ENCODE results near the gene SHCBP1. TPM values are rescaled to one million over a fixed set of nuclear protein-coding genes. Genes with fewer than 3 reads are reported as not detected.

Gene SHCBP1
- total RNA-seq, 1 donor from 2014 or later = 1.0 TPM

DNA sequence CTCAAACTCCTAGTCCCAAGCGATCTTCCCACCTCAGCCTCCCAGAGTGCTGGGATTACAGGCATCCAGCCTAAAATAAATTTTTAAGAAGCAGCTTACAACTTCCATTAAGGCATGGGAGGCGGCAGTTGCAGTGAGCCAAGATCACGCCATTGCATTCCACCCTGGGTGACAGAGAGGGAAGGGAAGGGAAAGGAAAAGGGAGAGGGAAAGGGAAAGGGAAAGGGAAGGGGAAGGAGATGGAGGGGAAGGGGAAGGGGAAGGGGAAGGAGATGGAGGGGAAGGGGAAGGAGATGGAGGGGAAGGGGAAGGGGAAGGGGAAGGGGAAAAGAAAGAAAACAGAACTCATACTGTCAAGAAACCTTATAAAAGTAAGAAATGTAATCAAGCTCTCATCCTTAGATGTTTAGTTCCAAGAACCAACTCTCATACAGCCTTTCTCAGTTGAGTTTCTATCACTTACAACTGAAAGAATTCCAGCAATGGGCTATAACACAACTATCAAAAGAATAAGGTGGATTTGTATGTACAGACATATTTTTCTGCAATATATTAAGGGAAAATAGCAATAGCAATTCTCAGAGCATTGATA, 43.1 kb downstream of the SHCBP1 start:
- H3K36me3 ChIP-seq = no peaks in the 10 kb centered on the region
- no peak overlapping the region for H3K4me3 ChIP-seq
- ATAC-seq = no peak
- DNase-seq = no peak
- H3K9me3 ChIP-seq = no peaks in the 10 kb centered on the region
- H3K4me1 ChIP-seq = no peaks in the 10 kb centered on the region
- no peaks in the 10 kb centered on the region for H3K27me3 ChIP-seq
- H3K27ac ChIP-seq = no peak overlapping the region
- TF ChIP-seq, protein P1, sequence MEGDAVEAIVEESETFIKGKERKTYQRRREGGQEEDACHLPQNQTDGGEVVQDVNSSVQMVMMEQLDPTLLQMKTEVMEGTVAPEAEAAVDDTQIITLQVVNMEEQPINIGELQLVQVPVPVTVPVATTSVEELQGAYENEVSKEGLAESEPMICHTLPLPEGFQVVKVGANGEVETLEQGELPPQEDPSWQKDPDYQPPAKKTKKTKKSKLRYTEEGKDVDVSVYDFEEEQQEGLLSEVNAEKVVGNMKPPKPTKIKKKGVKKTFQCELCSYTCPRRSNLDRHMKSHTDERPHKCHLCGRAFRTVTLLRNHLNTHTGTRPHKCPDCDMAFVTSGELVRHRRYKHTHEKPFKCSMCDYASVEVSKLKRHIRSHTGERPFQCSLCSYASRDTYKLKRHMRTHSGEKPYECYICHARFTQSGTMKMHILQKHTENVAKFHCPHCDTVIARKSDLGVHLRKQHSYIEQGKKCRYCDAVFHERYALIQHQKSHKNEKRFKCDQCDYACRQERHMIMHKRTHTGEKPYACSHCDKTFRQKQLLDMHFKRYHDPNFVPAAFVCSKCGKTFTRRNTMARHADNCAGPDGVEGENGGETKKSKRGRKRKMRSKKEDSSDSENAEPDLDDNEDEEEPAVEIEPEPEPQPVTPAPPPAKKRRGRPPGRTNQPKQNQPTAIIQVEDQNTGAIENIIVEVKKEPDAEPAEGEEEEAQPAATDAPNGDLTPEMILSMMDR (IDR thresholded peaks at IDR 0.05) = no peak
- intact Hi-C loops (cut with DNase I) = no loop called here

DNA sequence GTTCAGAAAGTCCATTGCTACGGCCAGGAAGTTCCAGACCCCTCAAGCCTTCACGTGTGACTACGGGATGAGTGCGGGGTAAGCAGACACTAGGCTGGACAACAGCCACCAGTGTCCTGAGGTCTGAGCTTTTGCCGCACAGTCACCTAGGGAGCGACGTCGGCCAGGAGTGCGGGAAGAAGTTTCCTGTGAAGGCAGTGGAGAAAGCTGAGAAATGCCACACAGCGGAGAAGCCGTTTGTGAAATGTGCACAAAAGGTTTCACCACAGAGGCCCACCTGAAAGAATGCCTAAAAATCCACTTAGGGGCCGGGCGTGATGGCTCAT, 47.4 kb downstream of the SHCBP1 start:
- Histone ChIP-seq H3K4me3 (no peak overlapping the region), H3K27ac (no peak overlapping the region), H3K36me3 (no peaks in the 10 kb centered on the region), H3K27me3 (no peaks in the 10 kb centered on the region), H3K9me3 (no peaks in the 10 kb centered on the region), H3K4me1 (no peaks in the 10 kb centered on the region)
- TF ChIP-seq, protein P1 (IDR thresholded peaks at IDR 0.05) = no peak
- intact Hi-C loops (cut with DNase I) = no loop called here
- ATAC-seq (no peak), DNase-seq (no peak)

DNA sequence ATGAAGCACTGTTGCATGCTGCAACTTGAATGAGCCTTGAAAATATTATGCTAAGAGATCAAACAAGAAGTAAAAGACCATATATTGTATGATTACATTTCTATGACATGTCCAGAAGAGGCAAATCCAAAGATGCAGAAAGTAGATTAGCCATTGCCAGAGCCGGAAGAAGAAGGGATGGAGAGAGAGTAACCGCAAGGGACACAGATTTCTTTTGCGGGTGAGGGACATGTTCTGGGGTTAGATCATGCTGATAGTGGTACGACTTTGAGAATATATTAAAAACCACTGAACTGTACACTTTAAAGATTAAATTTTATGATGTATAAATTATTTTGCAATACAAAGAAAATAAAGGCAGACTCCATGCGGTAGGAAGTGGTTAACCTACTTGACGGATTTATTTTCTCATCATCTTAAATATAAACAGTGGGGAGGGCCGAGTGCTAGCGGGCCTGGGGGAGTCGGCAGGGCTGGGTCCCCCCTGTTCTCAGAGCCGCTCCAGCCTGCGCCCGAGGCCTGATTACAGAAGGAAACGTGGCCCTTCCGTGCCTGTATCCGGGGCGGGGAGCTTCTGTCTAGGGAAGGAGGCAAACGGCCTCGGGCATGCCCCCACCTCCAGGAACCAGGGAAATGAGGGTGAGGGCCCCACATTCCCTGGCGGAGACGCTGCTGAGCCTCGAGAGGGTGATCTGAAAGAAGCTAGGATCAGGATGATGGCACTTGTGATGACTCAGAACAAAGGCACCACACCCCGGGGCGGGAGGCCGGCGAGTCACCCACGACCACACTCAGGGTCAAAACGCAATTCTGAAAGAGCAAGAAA, 48.0 kb downstream of the SHCBP1 start:
- TF ChIP-seq, protein P1 (IDR thresholded peaks at IDR 0.05) = no peak
- Histone ChIP-seq H3K9me3 (no peaks in the 10 kb centered on the region), H3K4me1 (no peaks in the 10 kb centered on the region), H3K27ac (no peak overlapping the region), H3K36me3 (no peaks in the 10 kb centered on the region), H3K27me3 (no peaks in the 10 kb centered on the region), H3K4me3 (no peak overlapping the region)
- no peak for DNase-seq
- intact Hi-C loops (cut with DNase I) = no loop called here
- no peak for ATAC-seq

DNA sequence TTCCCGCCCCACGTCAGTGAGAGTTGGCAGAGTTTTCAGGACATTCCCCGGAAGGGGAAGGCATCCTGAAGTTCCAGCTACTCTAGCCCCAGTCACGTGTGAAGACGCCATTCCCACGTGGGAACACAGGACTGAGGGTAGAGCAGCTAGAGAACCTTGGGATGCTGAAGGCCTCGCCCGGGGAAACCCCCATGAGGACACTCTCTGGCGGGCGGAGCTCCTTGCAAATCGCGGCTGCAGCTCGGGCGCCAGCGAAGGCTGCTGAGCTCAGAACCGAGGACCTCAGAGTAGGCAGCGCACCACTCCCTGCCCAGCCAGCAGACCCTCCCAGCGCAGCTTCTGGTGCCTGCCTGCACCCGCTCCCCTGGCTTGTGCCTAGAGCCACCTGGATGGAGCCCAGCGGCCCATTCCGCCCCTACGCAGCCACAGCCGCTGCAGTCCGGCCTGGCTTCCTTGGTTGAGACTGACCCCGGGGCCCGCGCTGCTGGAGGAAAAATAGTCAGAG, 51.9 kb downstream of the SHCBP1 start:
- intact Hi-C loops (cut with DNase I) = no loop called here
- no peak for DNase-seq
- no peaks in the 10 kb centered on the region for H3K36me3 ChIP-seq
- no peaks in the 10 kb centered on the region for H3K4me1 ChIP-seq
- no peak overlapping the region for H3K27ac ChIP-seq
- H3K4me3 ChIP-seq = no peak overlapping the region
- no peak for ATAC-seq
- TF ChIP-seq, protein P1 (IDR thresholded peaks at IDR 0.05) = no peak
- no peaks in the 10 kb centered on the region for H3K27me3 ChIP-seq
- no peaks in the 10 kb centered on the region for H3K9me3 ChIP-seq

DNA sequence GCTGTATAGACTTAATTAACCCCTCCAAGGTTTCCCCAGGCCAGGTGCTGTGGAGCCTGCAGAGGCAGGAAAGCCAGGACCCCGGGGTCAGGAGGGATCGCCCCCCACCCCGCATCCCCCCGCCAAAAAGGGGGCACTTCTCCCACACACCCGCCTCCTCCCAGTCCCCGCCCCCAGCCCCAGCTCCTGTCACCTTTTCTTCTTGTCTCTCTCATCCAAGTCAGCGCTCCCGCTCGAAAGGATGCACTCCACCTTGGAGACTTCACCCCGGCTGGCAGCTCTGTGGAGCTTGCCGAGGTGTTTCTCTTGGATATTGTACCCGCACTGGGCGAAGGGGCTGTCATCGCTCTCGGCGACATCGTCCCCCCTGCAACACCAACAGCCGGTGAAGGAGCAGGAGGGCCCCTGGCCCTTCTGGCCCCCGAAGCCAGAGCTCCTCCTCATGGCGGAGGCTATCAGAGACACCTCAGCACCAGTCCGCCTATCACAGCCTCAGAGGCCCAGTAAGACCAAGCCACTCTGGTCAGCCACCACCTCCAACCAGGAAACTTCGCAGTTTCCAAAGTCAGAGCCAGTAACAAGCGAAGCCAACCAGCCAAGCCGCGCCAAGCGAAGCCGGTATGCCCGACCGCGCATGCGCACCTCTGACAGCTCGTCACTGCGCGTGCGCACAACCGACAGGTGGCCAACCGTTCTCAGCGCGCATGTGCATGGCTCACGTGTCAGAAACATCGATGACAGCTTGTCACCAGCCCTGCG, 52.5 kb downstream of the SHCBP1 start:
- no peaks in the 10 kb centered on the region for H3K36me3 ChIP-seq
- H3K4me1 ChIP-seq = no peaks in the 10 kb centered on the region
- TF ChIP-seq, protein P1 (IDR thresholded peaks at IDR 0.05) = no peak
- no peaks in the 10 kb centered on the region for H3K9me3 ChIP-seq
- H3K27ac ChIP-seq = no peak overlapping the region
- H3K4me3 ChIP-seq = no peak overlapping the region
- no peaks in the 10 kb centered on the region for H3K27me3 ChIP-seq
- peak; percentile 26 for ATAC-seq
- intact Hi-C loops (cut with DNase I) = no loop called here
- DNase-seq = no peak

Measured in upper lobe of right lung (tissue), 1 donor.